Caco-2 (cell line): Measurements from ENCODE around the gene KCNA10. TPM values are rescaled to one million over a fixed set of nuclear protein-coding genes. Genes with fewer than 3 reads are reported as not detected.

ENCODE experiments used
- BruUV-seq: library from RNA; stranded (reverse); fragments of 400-500 nt; replicated peaks from 2 replicates; lab custom pipeline; 2021; lab: Mats Ljungman, UMichigan
- CTCF ChIA-PET: fragments of 300-600 bp; sonication (Branson Sonifier 250); formaldehyde crosslinking; loops from one replicate; lab custom pipeline; 2022; ENCODE audit warnings: antibody characterized with exemption; lab: Charles Lee
- POLR2A ChIA-PET: fragments of 300-600 bp; sonication (Branson Sonifier 250); formaldehyde crosslinking; loops from one replicate; lab custom pipeline; 2022; ENCODE audit warnings: antibody characterized with exemption; lab: Charles Lee
- DNase-seq, 2 experiments: peaks; one replicate each; pipeline versions ENCODE4 v3.0.0 to v3.0.0-alpha.2; 2020 to 2022
- H3K27me3 ChIP-seq: replicated peaks from 2 replicates; pipeline ENCODE4 v1.6.0; 2011; ENCODE audit warnings: low read length; ENCODE audit not compliant: control insufficient read depth, insufficient read depth
- H3K36me3 ChIP-seq: 2 replicates; pipeline ENCODE4 v1.5.1; 2011; ENCODE audit warnings: low read length; ENCODE audit not compliant: control insufficient read depth, insufficient read depth
- H3K4me1 ChIP-seq: fragments of 250-450 bp; sonication (Bioruptor Pico); 2 replicates; pipeline ENCODE4 v1.5.1; 2020; ENCODE audit warnings: mild to moderate bottlenecking
- H3K4me3 ChIP-seq: 2 replicates; pipeline ENCODE4 v1.5.1; 2011; ENCODE audit warnings: low read depth, mild to moderate bottlenecking, control low read depth, low read length
- H3K9me3 ChIP-seq: fragments of 250-450 bp; sonication (Bioruptor Pico); 2 replicates; pipeline ENCODE4 v1.5.1; 2020; ENCODE audit warnings: mild to moderate bottlenecking, moderate library complexity
- H3K27ac Mint-ChIP-seq: one replicate; pipeline ENCODE4 v1.8.0; 2022; ENCODE audit warnings: mixed read lengths; ENCODE audit not compliant: unreplicated experiment
- H3K27me3 Mint-ChIP-seq: one replicate; pipeline ENCODE4 v1.8.0; 2022; ENCODE audit warnings: mixed read lengths; ENCODE audit not compliant: insufficient read depth, unreplicated experiment
- H3K36me3 Mint-ChIP-seq: one replicate; pipeline ENCODE4 v1.8.0; 2022; ENCODE audit warnings: mild to moderate bottlenecking, mixed read lengths; ENCODE audit not compliant: insufficient read depth, unreplicated experiment
- H3K4me1 Mint-ChIP-seq: one replicate; pipeline ENCODE4 v1.8.0; 2022; ENCODE audit warnings: low read depth, mixed read lengths; ENCODE audit not compliant: unreplicated experiment
- H3K4me3 Mint-ChIP-seq: one replicate; pipeline ENCODE4 v1.8.0; 2022; ENCODE audit warnings: mild to moderate bottlenecking, moderate library complexity, mixed read lengths; ENCODE audit not compliant: unreplicated experiment
- H3K9me3 Mint-ChIP-seq: one replicate; pipeline ENCODE4 v1.8.0; 2022; ENCODE audit warnings: mixed read lengths; ENCODE audit not compliant: unreplicated experiment
- CTCF ChIP-seq, 2 experiments: fragments of 200-600 bp in 1 of 2; IDR thresholded peaks; 1 replicate in 1 of 2; 2 replicates in 1 of 2; pipeline versions ENCODE4 v1.5.1 to v1.8.0; 2011 to 2022; ENCODE audit warnings: antibody characterized with exemption in 1 of 2, control low read depth in 1 of 2, inconsistent platforms in 1 of 2, low read depth in 1 of 2, low read length in 1 of 2, mild to moderate bottlenecking in 1 of 2, moderate library complexity in 1 of 2; ENCODE audit not compliant: insufficient read depth in 1 of 2, severe bottlenecking in 1 of 2, unreplicated experiment in 1 of 2
- intact Hi-C: fragments of 100-400 bp; cut with micrococcal nuclease; formaldehyde crosslinking; loops from one replicate; pipeline ENCODE4 v1.10.0; 2022; ENCODE audit not compliant: unreplicated experiment
- total RNA-seq: library from RNA; stranded (reverse); gene quantifications from 2 replicates; pipeline ENCODE4 v1.2.3, GENCODE V29; 2022

Gene KCNA10
- total RNA-seq, 1 experiment from 2014 or later: not detected

GRCh38 chr1:110523011-110523410 is 4.0 kb upstream of the KCNA10 start:
- CTCF ChIA-PET: interaction anchor here (1.2 kb wide), 1 partner anchor 243 kb away, joined by 3 read pairs; no protein-coding TSS in a partner anchor
- POLR2A ChIA-PET: no interaction called here
- no peak overlapping the region for H3K4me3 Mint-ChIP-seq
- no peaks in the 10 kb centered on the region for H3K36me3 ChIP-seq
- TF ChIP-seq CTCF (IDR thresholded peaks at IDR 0.05; ENCODE audit: insufficient read depth in 1 of 2, low read depth in 1 of 2, low read length in 1 of 2, severe bottlenecking in 1 of 2, unreplicated experiment in 1 of 2): no peak
- no peak for DNase-seq
- H3K27me3 ChIP-seq: no peaks in the 10 kb centered on the region
- H3K4me1 Mint-ChIP-seq: no peaks in the 10 kb centered on the region
- no peak overlapping the region for H3K27ac Mint-ChIP-seq
- H3K9me3 ChIP-seq: no peaks in the 10 kb centered on the region
- intact Hi-C loops: loop anchor here (10.0 kb wide), 1 partner anchor 262 kb away; no protein-coding TSS in a partner anchor
- no peak overlapping the region for H3K4me3 ChIP-seq
- peaks cover 7% of the 10 kb centered on the region for H3K27me3 Mint-ChIP-seq
- H3K9me3 Mint-ChIP-seq: no peaks in the 10 kb centered on the region
- no peaks in the 10 kb centered on the region for H3K36me3 Mint-ChIP-seq
- no peaks in the 10 kb centered on the region for H3K4me1 ChIP-seq
- BruUV-seq: no TSS peak

GRCh38 chr1:110522560-110522959 is 3.6 kb upstream of the KCNA10 start:
- CTCF ChIA-PET: interaction anchor here (0.6 kb wide), 1 partner anchor 94 kb away, joined by 3 read pairs; no protein-coding TSS in a partner anchor
- H3K27me3 Mint-ChIP-seq: peaks cover 9% of the 10 kb centered on the region

GRCh38 chr1:110520827-110521226 is 1.9 kb upstream of the KCNA10 start:
- Histone ChIP-seq H3K4me3 (no peak overlapping the region), H3K4me1 (no peaks in the 10 kb centered on the region), H3K27me3 (no peaks in the 10 kb centered on the region), H3K36me3 (no peaks in the 10 kb centered on the region), H3K9me3 (no peaks in the 10 kb centered on the region)
- Mint-ChIP-seq H3K4me3 (no peak overlapping the region), H3K36me3 (no peaks in the 10 kb centered on the region), H3K27ac (no peak overlapping the region), H3K9me3 (peaks cover 14% of the 10 kb centered on the region), H3K27me3 (peaks cover 15% of the 10 kb centered on the region), H3K4me1 (no peaks in the 10 kb centered on the region)
- POLR2A ChIA-PET: no interaction called here
- no peak for TF ChIP-seq CTCF (IDR thresholded peaks at IDR 0.05; ENCODE audit: insufficient read depth in 1 of 2, low read depth in 1 of 2, low read length in 1 of 2, severe bottlenecking in 1 of 2, unreplicated experiment in 1 of 2)
- intact Hi-C loops: loop anchor here (10.0 kb wide), 1 partner anchor 264 kb away; no protein-coding TSS in a partner anchor
- no TSS peak for BruUV-seq
- DNase-seq: no peak
- CTCF ChIA-PET: no interaction called here

More at GRCh38 chr1:110522560-110522959, 3.6 kb upstream of the KCNA10 start:
- Mint-ChIP-seq H3K27ac (no peak overlapping the region), H3K9me3 (peaks cover 3% of the 10 kb centered on the region), H3K4me3 (no peak overlapping the region), H3K36me3 (no peaks in the 10 kb centered on the region), H3K4me1 (no peaks in the 10 kb centered on the region)
- Histone ChIP-seq H3K27me3 (no peaks in the 10 kb centered on the region), H3K4me3 (no peak overlapping the region), H3K36me3 (no peaks in the 10 kb centered on the region), H3K4me1 (no peaks in the 10 kb centered on the region), H3K9me3 (no peaks in the 10 kb centered on the region)
- no TSS peak for BruUV-seq
- no peak for DNase-seq
- POLR2A ChIA-PET: no interaction called here
- no peak for TF ChIP-seq CTCF (IDR thresholded peaks at IDR 0.05; ENCODE audit: insufficient read depth in 1 of 2, low read depth in 1 of 2, low read length in 1 of 2, severe bottlenecking in 1 of 2, unreplicated experiment in 1 of 2)
- intact Hi-C loops: loop anchor here (10.0 kb wide), 1 partner anchor 262 kb away; no protein-coding TSS in a partner anchor
